ENCODE results near the gene ENDOU.

ENDOU gene

DNA sequence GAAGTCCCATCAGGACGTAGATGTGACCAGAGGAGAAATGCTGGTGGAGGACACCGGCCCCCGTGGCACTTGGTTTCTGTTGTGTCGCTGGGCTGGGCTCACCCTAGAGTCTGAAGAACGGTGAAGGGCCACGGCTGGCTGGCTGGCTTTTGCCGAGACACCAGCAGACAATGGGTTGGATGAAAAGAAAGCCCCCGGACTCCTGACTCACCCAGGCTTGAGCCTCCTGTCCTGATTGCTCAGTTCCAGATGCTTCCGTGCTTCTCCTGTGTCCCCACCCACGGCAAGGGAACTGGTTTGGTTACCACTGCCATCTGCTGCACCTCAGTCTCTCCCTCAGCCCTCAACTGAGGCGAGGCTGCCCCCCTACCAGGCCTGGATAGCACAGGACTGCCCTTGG lies 10.4 kb upstream of the ENDOU start:
- no peak for DNase-seq (ENCODE audit: low spot score)
- Histone ChIP-seq H3K4me1 (ENCODE audit: control insufficient read depth in 2 of 2, insufficient read depth in 1 of 2, low read depth in 1 of 2, low read length in 2 of 2) (peaks cover 20 to 21% of the 10 kb centered on the region in 2 donors), H3K9me3 (replicated peaks in 1 of 2; ENCODE audit: control insufficient read depth in 2 of 2, insufficient read depth in 1 of 2, low read depth in 1 of 2, low read length in 2 of 2) (no peaks in the 10 kb centered on the region), H3K18ac (ENCODE audit: low read length) (peak overlapping the region; percentile 93), H3K27ac (replicated peaks; ENCODE audit: low read length) (no peak overlapping the region), H3K27me3 (ENCODE audit: control insufficient read depth in 3 of 3, insufficient read depth in 3 of 3, low read depth in 1 of 3, low read length in 3 of 3) (no peaks in the 10 kb centered on the region), H3K79me1 (ENCODE audit: low read depth, low read length) (no peaks in the 10 kb centered on the region), H2BK12ac (ENCODE audit: low read length) (peak overlapping the region; percentile 35), H4K8ac (ENCODE audit: low read depth, low read length) (no peak overlapping the region), H2AK5ac (ENCODE audit: low read depth, low read length) (peak overlapping the region; percentile 72), H3K4me3 (ENCODE audit: low read length in 2 of 2) (no peak overlapping the region), H3K14ac (ENCODE audit: low read length) (peak overlapping the region; percentile 56), H2BK5ac (ENCODE audit: low read length) (peak overlapping the region; percentile 14), H3K4ac (ENCODE audit: low read length) (no peak overlapping the region), H3K9ac (ENCODE audit: low read depth, low read length, poor library complexity) (no peak overlapping the region), H3K23ac (ENCODE audit: low read depth, low read length, poor library complexity) (no peak overlapping the region), H4K91ac (ENCODE audit: low read depth, low read length, poor library complexity) (no peak overlapping the region), H2BK15ac (ENCODE audit: low read length) (peak overlapping the region; percentile 31), H2BK120ac (ENCODE audit: low read depth, low read length) (peak overlapping the region; percentile 14), H3K4me2 (ENCODE audit: insufficient read depth, low read length, poor library complexity, severe bottlenecking) (no peak overlapping the region), H2AFZ (ENCODE audit: low read length) (peak overlapping the region; percentile 81), H3K36me3 (replicated peaks in 1 of 2; ENCODE audit: control insufficient read depth in 2 of 2, insufficient read depth in 2 of 2, low read length in 2 of 2) (no peaks in the 10 kb centered on the region)
- no CpG with 5 or more reads among the region's 11 CpGs for WGBS, 2 donors (ENCODE audit: extremely low coverage in 2 of 2, insufficient read length in 2 of 2, insufficient replicate concordance in 1 of 2)

DNA sequence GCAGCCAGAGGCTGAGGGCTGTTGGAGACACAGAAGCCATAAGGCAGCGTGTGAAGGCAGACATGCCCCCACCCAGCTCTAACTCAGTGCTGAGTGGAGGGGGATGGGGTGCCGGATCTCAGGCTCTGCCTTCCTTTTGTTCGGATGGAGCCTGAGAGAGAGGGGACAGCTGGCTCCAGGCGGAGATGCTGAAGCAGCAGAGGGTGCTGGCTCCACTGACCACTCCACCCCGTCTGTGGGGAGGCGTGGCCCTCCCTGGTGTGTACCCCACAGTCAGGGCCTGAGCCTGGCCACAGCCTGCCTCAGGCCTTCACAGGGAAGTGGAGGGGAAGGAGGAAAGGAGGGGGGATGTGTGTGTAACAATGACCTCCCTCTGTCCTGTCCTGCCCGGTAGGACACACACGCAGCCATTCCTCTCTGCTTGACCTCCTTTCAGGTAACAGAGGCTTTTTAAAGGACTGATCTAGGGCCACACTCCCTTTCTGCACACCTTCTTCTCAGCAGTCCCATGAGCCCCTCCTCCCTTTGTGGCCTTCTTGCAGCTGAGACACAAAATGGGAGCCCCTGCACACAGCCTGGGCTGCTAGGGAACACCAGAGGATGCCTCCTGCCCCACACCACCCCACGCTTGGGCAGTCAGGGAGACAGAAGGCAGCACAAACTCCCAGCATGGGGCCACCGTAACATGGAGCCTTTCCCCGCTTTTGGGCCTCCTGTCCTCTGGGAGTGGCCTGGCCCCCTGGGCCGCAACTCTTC lies 9.6 kb upstream of the ENDOU start:
- Histone ChIP-seq H2AK5ac (ENCODE audit: low read depth, low read length) (peak overlapping the region; percentile 72), H3K4ac (ENCODE audit: low read length) (peak overlapping the region; percentile 31), H3K23ac (ENCODE audit: low read depth, low read length, poor library complexity) (peak overlapping the region; percentile 49), H3K36me3 (replicated peaks in 1 of 2; ENCODE audit: control insufficient read depth in 2 of 2, insufficient read depth in 2 of 2, low read length in 2 of 2) (no peaks in the 10 kb centered on the region), H2BK12ac (ENCODE audit: low read length) (peak overlapping the region; percentile 30), H3K4me2 (ENCODE audit: insufficient read depth, low read length, poor library complexity, severe bottlenecking) (no peak overlapping the region), H4K91ac (ENCODE audit: low read depth, low read length, poor library complexity) (peak overlapping the region; percentile 40), H3K27ac (replicated peaks; ENCODE audit: low read length) (no peak overlapping the region), H3K9me3 (replicated peaks in 1 of 2; ENCODE audit: control insufficient read depth in 2 of 2, insufficient read depth in 1 of 2, low read depth in 1 of 2, low read length in 2 of 2) (no peaks in the 10 kb centered on the region), H2BK15ac (ENCODE audit: low read length) (peak overlapping the region; percentile 31), H4K8ac (ENCODE audit: low read depth, low read length) (no peak overlapping the region), H2BK5ac (ENCODE audit: low read length) (peak overlapping the region; percentile 14), H2AFZ (ENCODE audit: low read length) (peak overlapping the region; percentile 81), H3K9ac (ENCODE audit: low read depth, low read length, poor library complexity) (peak overlapping the region; percentile 57), H2BK120ac (ENCODE audit: low read depth, low read length) (peak overlapping the region; percentile 14), H3K79me1 (ENCODE audit: low read depth, low read length) (no peaks in the 10 kb centered on the region), H3K14ac (ENCODE audit: low read length) (peak overlapping the region; percentile 83), H3K18ac (ENCODE audit: low read length) (peak overlapping the region; percentile 93), H3K4me3 (ENCODE audit: low read length in 2 of 2) (no peak overlapping the region), H3K4me1 (ENCODE audit: control insufficient read depth in 2 of 2, insufficient read depth in 1 of 2, low read depth in 1 of 2, low read length in 2 of 2) (peaks cover 20% of the 10 kb centered on the region in 2 donors), H3K27me3 (ENCODE audit: control insufficient read depth in 3 of 3, insufficient read depth in 3 of 3, low read depth in 1 of 3, low read length in 3 of 3) (no peaks in the 10 kb centered on the region)
- no CpG with 5 or more reads among the region's 12 CpGs for WGBS, 2 donors (ENCODE audit: extremely low coverage in 2 of 2, insufficient read length in 2 of 2, insufficient replicate concordance in 1 of 2)
- DNase-seq (ENCODE audit: low spot score), result no peak

DNA sequence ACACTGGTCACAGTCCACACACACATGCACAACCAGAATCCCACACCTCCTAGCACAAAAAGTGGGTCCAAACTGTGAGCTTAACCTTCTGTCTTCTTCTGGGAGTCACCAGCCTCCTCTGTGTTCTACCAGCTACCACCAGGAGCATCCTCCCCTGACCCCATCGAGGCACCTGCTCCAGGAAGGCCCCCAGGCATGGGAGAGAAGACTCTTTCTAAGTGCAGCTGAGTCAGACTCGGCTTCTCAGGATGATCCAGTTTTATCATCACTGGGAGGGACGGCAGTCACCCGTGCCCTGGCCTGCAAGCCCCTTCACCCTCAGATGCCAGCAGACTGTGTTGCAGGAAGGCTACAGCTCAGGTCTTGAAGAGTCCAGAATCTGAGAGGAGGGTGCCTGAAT lies 7.9 kb upstream of the ENDOU start:
- Histone ChIP-seq H3K9me3 (replicated peaks in 1 of 2; ENCODE audit: control insufficient read depth in 2 of 2, insufficient read depth in 1 of 2, low read depth in 1 of 2, low read length in 2 of 2) (no peaks in the 10 kb centered on the region), H3K4me3 (ENCODE audit: low read length in 2 of 2) (no peak overlapping the region), H3K18ac (ENCODE audit: low read length) (peak overlapping the region; percentile 70), H3K27me3 (ENCODE audit: control insufficient read depth in 3 of 3, insufficient read depth in 3 of 3, low read depth in 1 of 3, low read length in 3 of 3) (no peaks in the 10 kb centered on the region), H4K91ac (ENCODE audit: low read depth, low read length, poor library complexity) (no peak overlapping the region), H3K27ac (replicated peaks; ENCODE audit: low read length) (no peak overlapping the region), H3K4ac (ENCODE audit: low read length) (no peak overlapping the region), H3K4me2 (ENCODE audit: insufficient read depth, low read length, poor library complexity, severe bottlenecking) (no peak overlapping the region), H2BK15ac (ENCODE audit: low read length) (peak overlapping the region; percentile 79), H2BK5ac (ENCODE audit: low read length) (no peak overlapping the region), H2AK5ac (ENCODE audit: low read depth, low read length) (no peak overlapping the region), H3K14ac (ENCODE audit: low read length) (no peak overlapping the region), H3K4me1 (ENCODE audit: control insufficient read depth in 2 of 2, insufficient read depth in 1 of 2, low read depth in 1 of 2, low read length in 2 of 2) (peaks cover 20% of the 10 kb centered on the region in 2 donors), H2BK12ac (ENCODE audit: low read length) (no peak overlapping the region), H3K36me3 (replicated peaks in 1 of 2; ENCODE audit: control insufficient read depth in 2 of 2, insufficient read depth in 2 of 2, low read length in 2 of 2) (no peaks in the 10 kb centered on the region), H3K79me1 (ENCODE audit: low read depth, low read length) (no peaks in the 10 kb centered on the region), H4K8ac (ENCODE audit: low read depth, low read length) (no peak overlapping the region), H3K23ac (ENCODE audit: low read depth, low read length, poor library complexity) (no peak overlapping the region), H3K9ac (ENCODE audit: low read depth, low read length, poor library complexity) (no peak overlapping the region), H2AFZ (ENCODE audit: low read length) (no peak overlapping the region), H2BK120ac (ENCODE audit: low read depth, low read length) (no peak overlapping the region)
- WGBS, 2 donors (ENCODE audit: extremely low coverage in 2 of 2, insufficient read length in 2 of 2, insufficient replicate concordance in 1 of 2), result no CpG with 5 or more reads among the region's 4 CpGs
- DNase-seq (ENCODE audit: low spot score), result no peak

DNA sequence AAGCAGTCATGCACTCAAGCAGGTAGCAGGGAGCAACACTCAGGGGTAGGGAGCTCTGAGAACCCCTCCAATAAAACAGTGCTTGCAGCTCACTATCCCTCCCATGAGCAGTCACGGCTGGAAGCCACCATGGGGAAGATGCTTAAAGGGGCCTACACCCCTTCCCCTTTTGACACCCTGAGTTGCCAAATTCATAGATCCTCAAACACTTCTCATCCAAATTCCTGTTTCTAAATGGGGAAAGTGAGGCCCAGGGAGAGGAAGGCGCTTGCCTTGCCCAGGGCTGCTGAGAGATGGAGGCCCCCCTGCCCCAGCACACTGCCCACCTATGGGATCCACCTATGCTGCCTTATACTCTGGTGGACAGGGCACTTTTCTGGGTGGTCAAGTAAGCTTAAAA lies 7.2 kb upstream of the ENDOU start:
- no CpG with 5 or more reads among the region's 2 CpGs for WGBS, 2 donors (ENCODE audit: extremely low coverage in 2 of 2, insufficient read length in 2 of 2, insufficient replicate concordance in 1 of 2)

More for the DNA sequence above, 7.2 kb upstream of the ENDOU start:
- Histone ChIP-seq H2BK15ac (ENCODE audit: low read length) (no peak overlapping the region), H3K27ac (replicated peaks; ENCODE audit: low read length) (no peak overlapping the region), H3K23ac (ENCODE audit: low read depth, low read length, poor library complexity) (no peak overlapping the region), H2AK5ac (ENCODE audit: low read depth, low read length) (no peak overlapping the region), H4K91ac (ENCODE audit: low read depth, low read length, poor library complexity) (no peak overlapping the region), H3K4me2 (ENCODE audit: insufficient read depth, low read length, poor library complexity, severe bottlenecking) (no peak overlapping the region), H4K8ac (ENCODE audit: low read depth, low read length) (no peak overlapping the region), H3K4ac (ENCODE audit: low read length) (no peak overlapping the region), H3K18ac (ENCODE audit: low read length) (no peak overlapping the region), H3K27me3 (ENCODE audit: control insufficient read depth in 3 of 3, insufficient read depth in 3 of 3, low read depth in 1 of 3, low read length in 3 of 3) (no peaks in the 10 kb centered on the region), H3K4me3 (ENCODE audit: low read length in 2 of 2) (no peak overlapping the region), H2BK120ac (ENCODE audit: low read depth, low read length) (no peak overlapping the region), H2BK12ac (ENCODE audit: low read length) (no peak overlapping the region), H3K9me3 (replicated peaks in 1 of 2; ENCODE audit: control insufficient read depth in 2 of 2, insufficient read depth in 1 of 2, low read depth in 1 of 2, low read length in 2 of 2) (no peaks in the 10 kb centered on the region), H2BK5ac (ENCODE audit: low read length) (no peak overlapping the region), H3K4me1 (ENCODE audit: control insufficient read depth in 2 of 2, insufficient read depth in 1 of 2, low read depth in 1 of 2, low read length in 2 of 2) (peaks cover 20% of the 10 kb centered on the region in 2 donors), H2AFZ (ENCODE audit: low read length) (no peak overlapping the region), H3K14ac (ENCODE audit: low read length) (no peak overlapping the region), H3K36me3 (replicated peaks in 1 of 2; ENCODE audit: control insufficient read depth in 2 of 2, insufficient read depth in 2 of 2, low read length in 2 of 2) (no peaks in the 10 kb centered on the region), H3K79me1 (ENCODE audit: low read depth, low read length) (no peaks in the 10 kb centered on the region), H3K9ac (ENCODE audit: low read depth, low read length, poor library complexity) (no peak overlapping the region)
- no peak for DNase-seq (ENCODE audit: low spot score)
